Gastrocnemius medialis (tissue), 4 donors: Measurements from ENCODE around the gene ERC2.

Source experiments
- POLR2A ChIP-seq, 2 donors: fragments of 450-650 bp; IDR thresholded peaks; one replicate each; pipeline ENCODE4 v1.6.1; 2017; ENCODE audit warnings: antibody characterized with exemption in 2 of 2, mild to moderate bottlenecking in 2 of 2, moderate library complexity in 2 of 2
- TF ChIP-seq, protein P1 (sequence below), 5 experiments: fragments of 450-650 bp in 3 of 5; fragments of 200-600 bp in 2 of 5; sonication (generic) in 2 of 5; IDR thresholded peaks in 4 of 5; conservative IDR thresholded peaks in 1 of 5; 1 replicate in 4 of 5; 2 replicates in 1 of 5; pipeline ENCODE4 v1.5.1; 2016 to 2019; ENCODE audit warnings: antibody characterized with exemption in 5 of 5, mild to moderate bottlenecking in 3 of 5, moderate library complexity in 3 of 5

DNA sequence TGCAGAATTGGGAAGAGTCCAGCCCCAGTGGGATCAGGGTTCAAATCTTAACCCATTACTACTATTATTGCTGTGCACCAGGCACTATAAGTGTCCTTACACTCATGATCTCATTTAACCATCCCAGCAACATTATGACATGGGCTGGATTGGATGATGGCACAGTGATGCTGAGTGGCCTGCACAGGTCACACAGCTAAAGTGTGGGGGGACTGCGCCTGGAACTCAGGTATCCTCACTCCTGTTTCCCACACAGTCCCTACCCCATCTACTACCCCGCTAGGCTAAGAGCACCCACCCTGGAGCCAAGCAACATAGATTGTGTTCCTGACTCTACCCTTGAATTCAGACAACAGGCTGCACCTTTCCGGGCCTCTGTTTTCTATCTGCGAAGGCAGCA, 997.2 kb downstream of the ERC2 start:
- TF ChIP-seq, protein P1, sequence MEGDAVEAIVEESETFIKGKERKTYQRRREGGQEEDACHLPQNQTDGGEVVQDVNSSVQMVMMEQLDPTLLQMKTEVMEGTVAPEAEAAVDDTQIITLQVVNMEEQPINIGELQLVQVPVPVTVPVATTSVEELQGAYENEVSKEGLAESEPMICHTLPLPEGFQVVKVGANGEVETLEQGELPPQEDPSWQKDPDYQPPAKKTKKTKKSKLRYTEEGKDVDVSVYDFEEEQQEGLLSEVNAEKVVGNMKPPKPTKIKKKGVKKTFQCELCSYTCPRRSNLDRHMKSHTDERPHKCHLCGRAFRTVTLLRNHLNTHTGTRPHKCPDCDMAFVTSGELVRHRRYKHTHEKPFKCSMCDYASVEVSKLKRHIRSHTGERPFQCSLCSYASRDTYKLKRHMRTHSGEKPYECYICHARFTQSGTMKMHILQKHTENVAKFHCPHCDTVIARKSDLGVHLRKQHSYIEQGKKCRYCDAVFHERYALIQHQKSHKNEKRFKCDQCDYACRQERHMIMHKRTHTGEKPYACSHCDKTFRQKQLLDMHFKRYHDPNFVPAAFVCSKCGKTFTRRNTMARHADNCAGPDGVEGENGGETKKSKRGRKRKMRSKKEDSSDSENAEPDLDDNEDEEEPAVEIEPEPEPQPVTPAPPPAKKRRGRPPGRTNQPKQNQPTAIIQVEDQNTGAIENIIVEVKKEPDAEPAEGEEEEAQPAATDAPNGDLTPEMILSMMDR (IDR thresholded peaks at IDR 0.05 in 4 of 5, conservative IDR thresholded peaks at IDR 0.05 in 1 of 5): no peak
- TF ChIP-seq POLR2A (IDR thresholded peaks at IDR 0.05): no peak
